ENCODE data around the gene VTCN1. TPM values are rescaled to one million over a fixed set of nuclear protein-coding genes. Genes with fewer than 3 reads are reported as not detected.

The VTCN1 gene
- total RNA-seq, 1 donor from 2014 or later, result 43.7 TPM

- DNase-seq (ENCODE audit: low spot score), result no peak
Measured at GRCh38 chr1:117209094-117209493, 1.6 kb downstream of the VTCN1 start.

- no peak for DNase-seq (ENCODE audit: low spot score)
Measured at GRCh38 chr1:117208580-117208979, 2.1 kb downstream of the VTCN1 start.

- no peak for DNase-seq (ENCODE audit: low spot score)
Measured at GRCh38 chr1:117205368-117205767, 5.4 kb downstream of the VTCN1 start.

GRCh38 chr1:117201808-117202207 lies 8.9 kb downstream of the VTCN1 start:
- no peak for DNase-seq (ENCODE audit: low spot score)

- peak; percentile 5 for DNase-seq (ENCODE audit: low spot score)
Measured at GRCh38 chr1:117198097-117198496, 12.6 kb downstream of the VTCN1 start.

- DNase-seq (ENCODE audit: low spot score), result no peak
Measured at GRCh38 chr1:117189726-117190125, 21.0 kb downstream of the VTCN1 start.

- DNase-seq (ENCODE audit: low spot score), result no peak
Measured at GRCh38 chr1:117188816-117189437, 21.8 kb downstream of the VTCN1 start.

GRCh38 chr1:117188170-117188815 lies 22.4 kb downstream of the VTCN1 start:
- DNase-seq (ENCODE audit: low spot score), result no peak

- DNase-seq (ENCODE audit: low spot score), result no peak
Measured at GRCh38 chr1:117183112-117183511, 27.6 kb downstream of the VTCN1 start.

- DNase-seq (ENCODE audit: low spot score), result no peak
Measured at GRCh38 chr1:117182319-117182718, 28.4 kb downstream of the VTCN1 start.

- no peak for DNase-seq (ENCODE audit: low spot score)
Measured at GRCh38 chr1:117181630-117182041, 29.1 kb downstream of the VTCN1 start.

- no peak for DNase-seq (ENCODE audit: low spot score)
Measured at GRCh38 chr1:117180147-117180967, 30.4 kb downstream of the VTCN1 start.

- no peak for DNase-seq (ENCODE audit: low spot score)
Measured at GRCh38 chr1:117179471-117179870, 31.3 kb downstream of the VTCN1 start.

- DNase-seq (ENCODE audit: low spot score), result no peak
Measured at GRCh38 chr1:117178756-117179155, 32.0 kb downstream of the VTCN1 start.

- no peak for DNase-seq (ENCODE audit: low spot score)
Measured at GRCh38 chr1:117177376-117177775, 33.4 kb downstream of the VTCN1 start.

- DNase-seq (ENCODE audit: low spot score), result no peak
Measured at GRCh38 chr1:117176579-117176978, 34.1 kb downstream of the VTCN1 start.

- no peak for DNase-seq (ENCODE audit: low spot score)
Measured at GRCh38 chr1:117174851-117175250, 35.9 kb downstream of the VTCN1 start.

GRCh38 chr1:117173691-117174090 lies 37.0 kb downstream of the VTCN1 start:
- DNase-seq (ENCODE audit: low spot score), result no peak

- no peak for DNase-seq (ENCODE audit: low spot score)
Measured at GRCh38 chr1:117173006-117173405, 37.7 kb downstream of the VTCN1 start.

- peak; percentile 72 for DNase-seq (ENCODE audit: low spot score)
Measured at GRCh38 chr1:117171900-117172511, 38.7 kb downstream of the VTCN1 start.

GRCh38 chr1:117169871-117170596 lies 40.7 kb downstream of the VTCN1 start:
- no peak for DNase-seq (ENCODE audit: low spot score)

- no peak for DNase-seq (ENCODE audit: low spot score)
Measured at GRCh38 chr1:117167402-117167801, 43.3 kb downstream of the VTCN1 start.
